KG1 (cell line): Measurements from ENCODE around the gene TAS2R40.

Experiments used
- DNase-seq: peaks from one replicate; lab custom pipeline; 2025; lab: John Stamatoyannopoulos, UW

TAS2R40 gene

DNA sequence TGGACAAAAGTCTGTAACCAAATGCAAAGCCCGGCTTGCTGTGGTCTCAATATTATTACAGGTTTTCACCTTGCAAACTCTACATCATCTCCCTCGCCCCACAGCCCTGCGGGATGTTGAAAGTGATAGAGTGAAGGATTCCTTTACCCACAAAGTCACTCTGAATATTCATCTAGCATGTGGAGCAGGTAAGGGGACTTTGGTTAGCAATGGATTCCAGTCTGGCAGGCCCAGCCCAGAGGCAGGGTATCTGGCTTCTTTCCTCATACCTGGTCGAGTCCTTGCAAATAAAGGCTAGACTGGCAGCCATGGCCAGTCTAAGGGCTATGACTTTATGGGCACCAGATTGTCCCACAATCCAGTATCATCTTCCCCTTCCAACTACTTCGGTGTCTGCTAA is 3.2 kb downstream of the TAS2R40 start:
- no peak for DNase-seq

DNA sequence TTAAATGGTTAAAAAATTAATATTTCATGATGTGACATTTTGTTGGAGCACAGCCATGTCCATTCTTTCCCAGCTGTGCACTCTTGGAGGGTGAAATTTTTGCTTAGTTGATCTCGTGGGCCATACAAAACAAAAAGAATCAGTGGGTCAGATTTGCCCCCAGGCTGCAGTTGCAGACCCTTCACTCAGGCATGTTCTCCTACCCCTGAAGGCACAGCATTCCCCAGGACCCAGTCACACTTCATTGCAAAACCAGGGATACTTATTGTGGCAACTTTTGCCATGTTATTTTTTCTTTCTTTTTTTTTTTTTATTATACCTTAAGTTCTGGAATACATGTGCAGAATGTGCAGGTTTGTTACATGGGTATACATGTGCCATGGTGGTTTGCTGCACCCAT is 6.0 kb downstream of the TAS2R40 start:
- no peak for DNase-seq

DNA sequence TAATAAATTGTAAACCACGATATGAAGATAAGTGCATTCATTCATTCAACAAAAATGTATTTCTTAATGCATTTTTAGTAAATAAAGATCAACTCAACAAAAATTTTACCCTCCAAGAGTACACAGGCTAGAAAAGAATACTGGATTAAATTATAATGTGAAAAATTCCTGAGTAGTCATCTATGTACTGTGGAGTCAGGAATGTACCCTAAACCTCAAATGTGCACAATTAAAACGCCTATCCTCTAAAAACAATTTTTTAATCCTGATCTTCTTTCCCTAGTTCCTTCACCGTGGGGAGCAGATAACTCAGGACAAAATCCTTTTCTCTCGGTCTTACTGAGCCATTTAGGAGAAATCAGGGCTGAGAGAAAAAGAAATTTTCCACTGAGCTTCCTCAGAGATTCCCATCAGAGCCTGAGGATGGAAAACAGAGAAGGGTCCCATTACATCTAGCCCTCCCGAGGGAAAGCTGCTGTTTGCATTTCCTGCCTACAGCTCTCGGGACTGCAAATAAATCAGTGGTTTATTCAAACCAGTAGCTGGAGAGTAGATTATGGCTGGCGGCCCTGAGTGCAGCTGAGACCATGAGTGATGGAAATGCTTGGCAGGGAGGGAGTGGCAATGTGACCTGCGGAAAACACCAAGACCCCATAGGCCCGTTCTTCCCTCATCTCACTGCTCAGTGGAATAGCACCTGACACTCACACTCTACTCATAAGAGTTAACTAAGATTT is 7.4 kb downstream of the TAS2R40 start:
- DNase-seq = no peak

DNA sequence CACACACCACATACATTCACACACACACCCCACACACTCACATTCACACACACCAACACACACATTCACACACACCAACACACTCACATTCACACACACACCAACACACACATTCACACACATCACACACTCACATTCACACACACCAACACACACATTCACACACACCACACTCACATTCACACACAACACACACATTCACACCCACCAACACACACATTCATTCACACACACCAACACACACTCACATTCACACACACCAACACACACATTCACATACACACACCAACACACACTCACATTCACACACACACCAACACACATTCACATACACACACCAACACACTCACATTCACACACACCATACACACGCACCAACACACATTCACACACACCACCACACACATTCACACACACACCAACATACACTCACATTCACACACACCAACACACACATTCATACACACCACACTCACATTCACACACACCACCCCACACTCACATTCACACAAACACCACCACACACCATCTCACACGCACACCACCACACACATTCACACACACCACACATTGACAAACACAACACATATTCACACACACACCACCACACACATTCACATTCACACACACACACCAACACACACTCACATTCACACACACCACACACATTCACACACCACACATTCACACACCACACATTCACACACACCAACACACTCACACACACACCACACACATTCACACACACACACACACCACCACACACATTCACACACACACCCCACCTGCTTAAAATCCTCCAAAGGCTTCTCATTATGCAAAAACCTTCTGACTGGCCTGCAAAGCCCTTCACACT is 9.0 kb downstream of the TAS2R40 start:
- no peak for DNase-seq

DNA sequence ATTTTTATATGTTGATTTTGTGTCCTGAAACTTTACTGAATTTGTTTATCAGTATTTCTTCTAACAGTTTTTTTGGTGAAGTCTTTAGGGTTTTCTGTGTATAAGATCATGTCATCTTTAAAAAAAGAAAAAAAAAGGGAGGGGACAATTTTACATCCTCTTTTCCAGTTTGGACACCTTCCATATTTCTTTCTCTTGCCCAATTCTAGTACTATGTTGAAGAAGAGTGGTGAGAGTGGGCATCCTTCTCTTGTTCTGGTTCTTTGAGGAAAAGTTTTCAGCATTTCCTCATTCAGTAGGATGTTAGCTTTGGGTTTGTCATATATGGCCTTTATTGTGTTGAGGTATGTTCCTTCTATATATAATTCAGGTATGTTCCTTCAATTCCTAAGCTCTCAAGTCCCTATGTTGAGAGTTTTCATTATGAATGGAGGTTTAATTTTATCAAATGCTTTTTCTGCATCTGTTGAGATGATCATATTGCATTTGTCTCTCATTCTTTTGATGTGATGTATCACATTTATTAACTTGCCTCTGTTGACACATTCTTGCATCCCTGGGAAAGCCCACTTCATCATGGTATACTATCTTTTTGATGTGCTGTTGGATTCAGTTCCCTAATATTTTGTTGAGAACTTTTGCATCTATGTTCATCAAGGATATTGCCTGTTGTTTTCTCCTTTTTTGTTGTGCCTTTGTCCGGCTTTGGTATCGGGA is 12.1 kb downstream of the TAS2R40 start:
- no peak for DNase-seq

DNA sequence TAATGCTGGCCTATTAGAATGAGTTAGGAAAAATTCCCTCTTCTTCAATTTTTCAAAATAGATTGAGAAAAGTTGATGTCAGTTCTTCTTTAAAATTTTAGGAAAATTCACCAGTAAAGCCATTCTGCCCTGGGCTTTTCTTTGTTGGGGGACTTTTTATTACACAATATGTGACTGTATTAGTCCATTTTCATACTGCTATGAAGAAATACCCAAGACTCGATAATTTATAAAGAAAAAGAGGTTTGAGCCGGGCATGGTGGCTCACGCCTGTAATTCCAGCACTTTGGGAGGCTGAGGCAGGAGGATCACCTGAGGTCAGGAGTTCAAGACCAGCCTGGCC is 12.7 kb downstream of the TAS2R40 start:
- no peak for DNase-seq

DNA sequence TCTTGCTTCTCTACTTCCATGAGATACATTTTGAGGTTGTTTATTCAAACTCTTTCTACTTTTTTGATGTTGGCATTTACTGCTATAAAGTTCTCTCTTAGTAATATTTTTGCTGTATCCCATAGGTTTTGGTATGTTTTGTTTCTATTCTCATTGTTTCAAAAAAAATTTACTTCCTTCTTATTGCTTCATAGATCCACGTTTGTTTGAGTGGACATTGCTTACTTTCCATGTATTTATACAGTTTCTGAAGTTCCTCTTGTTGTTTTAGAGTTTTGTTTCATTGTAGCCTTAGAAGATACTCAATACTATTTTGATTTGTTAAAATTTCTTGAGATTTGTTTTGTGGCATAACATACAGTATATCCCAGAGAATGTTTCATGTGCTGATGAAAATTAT is 13.7 kb downstream of the TAS2R40 start:
- no peak for DNase-seq

DNA sequence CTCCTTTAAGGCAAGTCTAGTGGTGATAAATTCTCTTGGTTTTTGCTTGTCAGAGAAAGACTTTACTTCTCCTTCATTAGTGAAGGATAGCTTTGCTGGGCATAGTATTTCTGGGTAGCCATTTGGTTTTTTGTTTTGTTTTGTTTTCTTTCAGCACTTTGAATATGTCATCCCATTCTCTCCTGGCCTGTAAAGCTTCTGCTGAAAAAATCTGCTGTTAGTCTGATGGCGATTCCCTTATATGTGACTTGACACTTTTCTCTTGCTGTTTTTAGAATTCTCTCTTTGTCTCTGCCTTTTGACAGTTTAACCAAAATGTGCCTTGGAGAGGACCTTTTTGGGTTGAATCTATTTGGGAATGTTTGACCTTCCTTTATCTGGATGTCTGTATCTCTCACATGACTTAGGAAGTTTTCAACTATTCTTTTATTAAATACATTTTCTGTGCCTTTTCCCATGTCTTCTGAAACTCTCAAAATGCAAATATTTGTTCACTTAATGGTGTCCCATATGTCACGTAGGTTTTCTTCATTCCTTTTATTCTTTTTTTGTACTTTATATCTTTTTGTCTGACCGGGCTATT is 14.7 kb downstream of the TAS2R40 start:
- no peak for DNase-seq

DNA sequence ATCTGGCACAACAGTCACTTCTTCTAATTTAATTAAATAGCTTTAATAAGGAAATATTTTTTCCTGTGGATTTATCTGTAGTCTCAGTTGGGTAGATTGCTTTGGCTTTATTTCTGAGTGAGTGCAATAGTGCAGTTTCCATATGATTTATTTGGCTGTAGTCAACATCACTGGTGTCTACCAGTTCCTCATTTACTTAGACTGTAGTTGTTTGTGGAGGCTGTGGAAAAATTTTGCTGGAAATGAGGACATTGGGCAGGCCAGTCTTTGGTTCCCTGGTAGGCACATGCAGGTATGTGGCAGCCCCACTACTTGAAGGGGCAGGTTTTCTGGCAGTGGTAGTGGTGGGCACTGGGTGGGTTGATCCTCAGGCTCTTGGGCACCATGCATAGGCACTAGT is 15.5 kb downstream of the TAS2R40 start:
- no peak for DNase-seq

DNA sequence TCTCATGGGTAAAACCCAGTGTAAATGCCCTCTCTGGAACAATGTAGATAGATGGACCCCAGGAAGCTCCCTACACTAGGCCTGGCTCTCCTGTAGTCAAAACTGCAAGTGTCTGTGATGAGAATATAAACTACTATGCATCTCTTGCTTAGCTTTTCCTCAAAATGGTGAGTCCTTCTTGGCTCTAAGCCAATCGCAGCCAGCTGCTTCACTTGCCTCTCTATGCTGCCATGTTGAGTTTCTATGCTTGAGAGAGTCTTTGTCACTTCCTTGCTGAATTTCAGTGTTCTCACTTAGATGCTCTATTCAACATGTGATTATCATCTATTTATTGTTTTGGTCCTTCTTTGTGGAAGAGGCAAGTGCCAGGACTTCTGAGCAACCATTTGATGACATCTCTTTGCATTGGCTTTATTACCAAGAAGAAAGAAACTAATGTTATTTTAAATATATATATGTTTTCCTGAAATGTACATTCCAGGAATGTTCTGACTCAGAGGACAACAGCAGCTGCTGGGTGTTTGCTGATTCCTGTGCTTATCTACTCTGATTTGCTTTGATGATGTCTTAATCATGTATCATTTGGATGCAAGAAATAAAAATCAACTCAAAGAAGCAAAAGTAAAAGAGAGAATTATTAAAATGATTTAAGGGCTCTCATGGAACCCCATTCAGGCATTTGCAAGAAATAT is 16.6 kb downstream of the TAS2R40 start:
- no peak for DNase-seq

DNA sequence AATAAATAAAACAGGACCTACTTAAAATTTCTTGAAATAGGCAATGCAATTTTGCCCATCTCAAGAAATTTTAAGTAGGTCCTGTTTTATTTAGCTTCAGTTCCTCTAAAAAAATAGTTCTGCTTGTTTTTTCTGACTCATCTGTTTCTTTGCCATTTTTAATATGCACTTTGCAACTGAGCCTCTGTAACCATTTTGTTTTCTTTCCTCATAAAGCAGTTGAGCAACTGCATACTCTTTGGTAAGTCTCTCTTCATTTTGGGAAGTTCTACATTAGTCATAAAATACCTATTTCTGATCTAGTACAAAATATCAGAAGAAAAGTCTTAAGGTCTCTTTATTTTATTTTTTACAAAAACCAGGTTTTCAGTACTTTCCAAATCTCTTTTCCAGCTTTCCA is 18.0 kb downstream of the TAS2R40 start:
- no peak for DNase-seq

DNA sequence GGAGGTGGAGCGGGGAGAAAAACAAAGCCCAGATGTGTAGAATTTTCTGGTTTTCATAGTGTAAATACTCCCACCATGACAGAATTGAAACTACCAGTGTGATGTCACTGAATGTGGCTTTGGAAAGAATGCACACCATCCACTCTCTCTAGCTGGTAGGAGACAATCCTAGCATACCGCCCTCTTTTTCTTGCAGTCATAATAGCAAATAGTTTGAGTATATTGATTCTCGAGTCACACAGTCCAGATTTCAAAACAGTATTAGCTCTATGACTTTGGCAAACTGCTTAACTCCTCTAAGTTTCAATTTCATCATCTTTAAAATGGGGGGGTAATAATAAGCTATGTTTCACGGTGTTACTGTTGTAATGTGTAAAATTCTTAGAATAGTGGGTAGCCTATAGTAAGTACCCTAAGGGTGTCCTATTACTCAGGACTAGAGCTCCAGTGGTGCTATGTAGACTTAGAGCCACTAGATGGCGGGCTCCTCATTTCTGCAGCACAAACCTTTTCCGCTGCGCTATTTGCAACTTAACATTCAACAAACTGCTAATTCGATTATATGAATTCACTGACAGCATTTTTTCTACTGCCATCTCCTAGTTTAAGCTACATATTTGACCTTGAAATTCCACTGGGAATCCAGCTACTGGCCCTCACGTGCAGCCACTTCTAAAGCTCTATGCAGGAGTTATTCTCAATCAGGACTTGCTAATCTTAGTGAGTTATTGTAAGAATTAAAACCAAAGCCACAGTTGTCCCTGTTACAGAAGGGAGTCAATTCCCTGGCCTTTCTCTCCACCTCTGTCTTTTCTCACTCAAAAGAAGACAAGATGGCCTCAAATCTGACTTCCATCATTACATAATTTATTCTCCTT is 18.7 kb downstream of the TAS2R40 start:
- peak; percentile 18 for DNase-seq

DNA sequence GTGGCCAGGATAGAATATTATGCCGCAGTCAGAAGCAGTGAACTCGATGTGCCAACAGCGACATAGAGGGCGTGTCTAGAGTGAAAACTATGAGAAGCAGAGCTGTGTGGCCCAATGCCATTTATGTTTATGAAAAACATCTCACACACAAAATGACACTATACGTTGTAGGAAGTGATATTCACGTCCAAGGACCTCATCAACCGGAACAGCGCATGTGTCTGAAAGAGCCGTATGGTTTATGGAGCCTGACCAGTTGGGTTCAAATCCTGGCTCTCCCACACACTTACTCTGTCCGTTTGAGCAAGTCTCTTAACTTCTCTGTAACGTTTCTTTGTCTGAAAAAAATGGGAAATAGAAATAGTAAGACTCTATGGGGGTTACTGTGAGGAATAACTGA is 20.5 kb downstream of the TAS2R40 start:
- no peak for DNase-seq

DNA sequence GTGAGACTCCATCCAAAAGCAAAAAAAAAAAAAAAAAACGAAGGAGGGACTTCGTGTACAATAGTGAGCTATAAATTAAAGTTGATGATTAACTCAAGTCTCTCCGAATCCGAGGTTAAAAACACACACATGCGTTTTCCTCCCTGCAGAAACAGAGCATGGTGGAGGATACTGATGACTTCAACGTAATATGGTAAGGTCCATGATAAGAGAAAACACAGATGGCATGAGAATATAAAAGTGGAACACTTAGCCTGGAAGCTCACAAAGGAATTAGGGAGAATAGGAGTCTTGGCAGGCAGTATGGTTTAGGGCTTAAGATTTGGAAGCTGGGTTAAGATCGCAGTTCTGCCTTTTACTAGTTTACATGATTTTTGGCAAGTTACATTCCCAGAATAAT is 21.3 kb downstream of the TAS2R40 start:
- DNase-seq = no peak

DNA sequence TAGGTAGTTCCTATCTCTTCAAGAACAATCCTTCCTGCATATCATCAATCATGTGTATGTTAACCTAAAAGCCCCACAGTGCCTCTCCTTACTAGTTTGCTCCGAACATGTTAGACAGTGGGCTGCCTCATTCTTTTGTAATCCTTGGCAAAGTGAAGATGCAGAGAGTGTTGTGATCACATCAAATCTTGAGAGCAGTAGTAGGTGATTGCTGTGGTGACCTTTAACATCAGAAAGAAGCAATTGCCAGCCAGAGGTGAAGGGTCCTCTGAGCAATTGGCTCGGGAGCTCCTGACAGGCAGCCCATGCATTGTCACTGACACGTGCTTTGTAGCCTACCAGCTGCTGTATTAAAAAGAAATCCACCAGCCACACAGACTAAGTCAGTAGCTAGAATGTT is 21.8 kb downstream of the TAS2R40 start:
- no peak for DNase-seq

DNA sequence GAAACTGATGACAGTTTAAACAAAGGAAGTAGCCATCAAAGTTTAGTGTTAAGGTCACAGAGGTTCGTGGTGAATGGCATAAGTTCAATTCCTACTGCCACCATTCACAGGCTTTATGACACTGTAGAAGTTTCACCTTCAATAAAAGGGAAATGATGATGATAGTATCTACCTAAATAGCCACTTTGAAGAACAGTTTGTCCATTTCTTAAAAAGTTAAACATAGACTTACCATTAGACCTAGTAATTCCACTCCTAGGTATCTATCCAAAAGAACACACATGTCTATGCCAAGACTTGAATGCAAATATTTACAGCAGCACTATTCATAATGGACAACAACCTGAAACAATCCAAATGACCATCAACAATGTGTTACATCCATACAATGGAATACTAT is 22.5 kb downstream of the TAS2R40 start:
- no peak for DNase-seq

DNA sequence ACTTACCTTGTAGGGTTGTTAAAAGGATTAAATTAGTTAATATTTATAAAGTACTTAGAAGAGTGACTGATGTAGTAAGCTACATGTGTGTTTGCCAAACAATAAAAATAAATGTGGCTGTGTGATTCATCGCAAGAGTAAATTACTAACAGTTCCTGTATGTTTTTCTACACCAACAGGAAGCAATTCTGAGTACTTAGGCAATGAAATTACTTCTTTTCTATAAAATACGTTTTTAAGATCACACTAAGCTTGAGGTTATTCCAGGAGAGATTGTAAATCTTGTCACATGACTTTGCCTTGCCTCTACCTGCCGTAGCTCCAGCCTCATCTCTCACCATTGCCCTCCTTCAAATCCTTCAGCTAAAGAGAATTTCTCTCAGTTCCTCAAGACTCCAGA is 23.3 kb downstream of the TAS2R40 start:
- no peak for DNase-seq

DNA sequence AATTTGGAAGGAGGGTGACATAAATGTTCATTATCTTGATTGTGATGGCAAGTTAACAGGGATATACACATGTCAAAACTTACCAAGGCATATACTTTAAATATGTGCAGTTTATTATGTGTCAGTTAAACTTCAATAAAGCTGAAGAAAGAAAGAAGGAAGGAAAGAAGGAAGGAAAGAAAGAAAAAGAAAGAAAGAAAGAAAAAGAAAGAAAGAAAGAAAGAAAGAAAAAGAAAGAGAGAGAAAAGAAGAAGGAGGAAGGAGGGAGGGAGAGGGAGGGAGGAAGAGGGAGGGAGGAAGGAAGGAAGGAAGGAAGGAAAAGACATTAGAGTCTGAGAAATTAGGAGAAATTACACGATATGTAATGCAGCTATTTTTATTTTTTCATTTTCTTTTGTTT is 25.5 kb downstream of the TAS2R40 start:
- DNase-seq = no peak

DNA sequence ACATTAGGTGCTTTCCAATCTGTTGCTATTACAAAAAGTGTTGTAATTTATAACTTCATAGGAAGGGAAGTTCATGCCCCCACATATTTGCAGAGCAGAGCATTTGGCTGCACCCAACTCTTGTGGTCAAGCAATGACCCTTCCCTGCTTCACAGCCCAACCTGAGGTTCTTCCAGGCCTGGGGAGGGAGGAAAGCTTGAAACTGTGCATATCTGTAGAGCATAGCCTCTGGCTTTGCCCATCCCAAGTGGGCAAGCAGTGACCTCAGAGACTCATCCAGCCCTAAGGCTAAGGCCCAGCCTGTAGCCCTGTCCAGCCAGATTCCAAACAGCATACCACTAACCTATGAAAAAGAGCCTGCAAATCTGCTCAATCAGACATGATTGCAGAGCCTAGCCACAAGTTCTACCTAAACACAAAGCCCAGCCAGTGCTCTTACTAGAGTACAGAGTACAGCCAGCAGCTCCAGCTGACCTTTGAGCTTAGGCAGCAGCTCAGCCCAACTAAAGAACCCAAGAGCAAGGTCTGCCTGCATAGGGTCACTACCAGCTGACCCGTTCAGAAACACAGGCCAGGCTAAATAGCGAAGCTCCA is 27.0 kb downstream of the TAS2R40 start:
- DNase-seq = no peak

DNA sequence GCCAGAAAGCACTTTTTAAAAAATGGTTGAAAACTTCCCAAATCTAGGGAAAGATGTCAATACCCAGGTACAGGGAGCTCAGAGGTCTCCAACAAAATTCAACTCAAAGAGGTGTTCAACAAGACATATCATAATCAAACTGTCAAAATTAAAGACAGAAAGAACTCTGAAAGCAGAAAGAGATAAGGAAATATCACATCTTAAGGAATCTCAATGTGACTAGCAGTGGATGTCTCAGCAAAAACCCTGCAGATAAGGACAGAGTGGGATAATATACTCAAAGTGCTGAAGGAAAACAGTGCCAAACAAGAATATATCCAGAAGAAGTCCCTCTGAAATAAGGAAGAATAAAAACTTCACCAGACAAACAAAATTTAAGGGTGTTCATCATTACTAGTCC is 28.4 kb downstream of the TAS2R40 start:
- DNase-seq = no peak

DNA sequence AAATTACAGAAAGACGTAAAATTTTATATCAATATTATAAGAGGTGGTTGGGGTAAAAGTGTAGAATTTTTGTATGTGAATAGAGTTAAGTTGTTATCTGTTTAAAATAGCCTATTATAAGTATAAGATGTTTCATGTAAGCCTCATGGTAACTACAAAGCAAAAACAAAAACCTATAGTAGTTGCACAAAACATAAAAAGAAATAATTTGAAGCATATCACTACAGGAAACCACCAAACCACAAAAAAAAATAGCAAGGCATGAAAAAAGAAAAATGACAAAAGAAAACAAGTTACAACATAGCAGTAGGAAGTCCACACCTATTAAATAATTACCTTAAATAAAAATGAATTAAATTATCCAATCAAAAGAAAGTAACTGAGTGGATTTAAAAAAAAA is 29.0 kb downstream of the TAS2R40 start:
- DNase-seq = no peak
